Measurements from ENCODE around the gene NAV2.

GRCh38 chr11:20103281-20103680 is 390.6 kb downstream of the NAV2 start:
- TF ChIP-seq CTCF (IDR thresholded peaks at IDR 0.05 in 8 of 11, conservative IDR thresholded peaks at IDR 0.05 in 3 of 11) (no peak), POLR2A (IDR thresholded peaks at IDR 0.05) (no peak)
